GM18526 (cell line): ENCODE measurements around the gene SNX15.
A peak's percentile ranks its signal among the peaks of the same experiment; 100 is the strongest.

ENCODE experiments used
- POLR2A ChIP-seq: IDR thresholded peaks from 3 replicates; pipeline ENCODE4 v1.6.1; 2011; ENCODE audit not compliant: insufficient read length; ENCODE audit errors: extremely low read depth

Gene SNX15

DNA sequence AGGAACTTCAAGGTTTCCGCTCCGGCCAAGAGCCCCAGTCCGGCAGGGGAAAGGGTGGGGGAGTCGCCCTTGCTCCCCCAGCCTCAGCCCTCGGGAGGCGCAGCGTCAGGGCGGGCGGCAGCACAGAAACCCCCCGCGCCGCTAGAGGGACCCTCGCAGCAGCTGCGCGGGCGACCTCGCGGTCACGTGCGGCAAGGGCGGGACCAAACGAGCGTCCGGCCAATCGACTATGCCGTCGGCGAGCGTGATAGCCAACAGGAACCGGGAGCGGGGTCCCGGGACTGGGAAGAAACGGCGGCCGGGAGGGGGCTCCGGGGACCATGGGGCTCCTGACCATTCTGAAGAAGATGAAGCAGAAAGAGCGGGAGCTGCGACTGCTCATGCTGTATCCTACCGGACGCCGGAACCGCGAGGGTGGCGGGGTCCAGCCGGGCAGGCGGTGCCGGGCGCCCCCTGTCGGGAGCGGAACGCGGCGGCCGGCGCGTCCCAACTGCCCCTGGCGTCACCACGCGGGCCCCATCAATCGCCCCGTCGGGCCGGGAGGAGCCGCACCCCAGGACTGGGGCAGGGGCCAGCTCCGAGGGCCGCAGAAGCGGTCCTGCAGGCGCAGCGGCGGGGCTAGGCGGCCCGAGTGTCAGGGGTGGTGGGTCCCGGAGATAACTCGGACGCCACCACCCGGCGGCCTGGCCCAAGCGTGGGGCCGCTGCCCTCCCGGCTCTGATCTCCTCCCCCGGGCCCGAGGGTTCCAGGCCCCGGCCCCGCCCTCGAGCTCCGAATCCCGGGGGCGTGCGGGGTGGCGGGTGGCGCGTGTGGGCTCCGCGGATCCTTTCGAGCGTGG, 13.1 kb upstream of the SNX15 start, which contains the start of gene ARL2:
ARL2 (plus strand) TSS at position 273 of the 838 bp plus-strand sequence; CDS start at position 321, 48 bp downstream.
- TF ChIP-seq POLR2A = peak; percentile 52

DNA sequence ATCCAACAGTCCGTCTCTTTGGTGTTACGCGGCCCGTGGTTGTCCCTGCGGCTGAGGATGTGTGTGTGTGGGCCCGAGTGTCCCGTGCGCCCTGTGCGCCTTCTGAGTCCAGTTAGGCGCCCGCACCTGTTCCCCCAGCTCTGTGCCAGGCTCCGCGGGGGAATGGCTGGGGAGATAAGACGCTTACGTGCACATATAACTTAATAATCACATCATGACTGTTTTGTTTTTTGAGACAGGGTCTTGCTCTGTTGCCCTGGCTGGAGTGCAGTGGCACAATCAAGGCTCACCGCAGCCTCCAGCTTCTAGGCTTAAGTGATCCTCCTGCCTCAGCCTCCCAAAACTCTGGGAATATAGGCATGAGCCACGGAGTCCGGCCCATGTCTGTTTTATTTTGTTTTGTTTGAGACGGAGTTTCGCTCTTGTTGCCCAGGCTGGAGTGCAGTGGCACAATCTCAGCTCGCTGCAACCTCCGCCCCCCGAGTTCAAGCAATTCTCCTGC, 12.5 kb upstream of the SNX15 start:
- TF ChIP-seq POLR2A = no peak

DNA sequence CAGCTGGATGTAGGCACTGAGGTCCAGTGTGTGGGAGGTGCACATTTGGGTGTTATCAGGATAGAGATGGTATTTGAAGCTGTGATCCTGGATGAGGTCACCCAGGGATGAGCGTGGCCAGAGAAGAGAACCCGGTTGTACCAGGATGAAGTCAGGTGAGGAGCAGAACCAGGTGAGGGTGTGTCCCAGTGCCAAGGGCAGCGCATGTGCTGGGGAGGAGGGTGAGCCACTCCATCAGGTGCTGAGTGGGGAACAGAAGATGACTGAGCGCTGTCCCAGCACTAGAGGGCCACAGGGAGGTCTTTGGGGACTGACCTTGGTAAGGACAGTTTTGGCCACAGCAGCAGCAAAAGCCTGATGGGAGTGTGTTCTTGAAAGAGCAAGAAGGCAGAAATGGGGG, 10.5 kb upstream of the SNX15 start:
- no peak for TF ChIP-seq POLR2A

DNA sequence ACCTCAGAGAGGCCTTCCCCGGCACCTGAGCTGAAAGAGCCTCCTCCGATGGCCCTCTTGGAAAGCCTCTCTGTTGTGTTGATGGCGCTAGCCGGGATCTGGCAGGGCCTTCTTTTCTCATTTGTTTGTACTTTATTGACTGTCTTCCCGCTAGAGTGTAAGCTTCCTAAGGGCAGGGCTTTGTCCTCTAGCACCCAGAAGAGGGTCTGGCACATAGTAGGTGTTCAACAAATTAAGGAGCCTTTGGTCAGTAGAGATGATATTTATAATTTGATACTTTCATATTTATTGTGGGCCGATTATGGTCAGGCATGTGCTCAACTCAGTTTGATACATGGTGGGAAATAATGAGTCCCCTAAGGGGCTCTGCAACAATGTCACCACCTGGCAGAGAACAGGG, 9.3 kb upstream of the SNX15 start:
- TF ChIP-seq POLR2A = no peak

DNA sequence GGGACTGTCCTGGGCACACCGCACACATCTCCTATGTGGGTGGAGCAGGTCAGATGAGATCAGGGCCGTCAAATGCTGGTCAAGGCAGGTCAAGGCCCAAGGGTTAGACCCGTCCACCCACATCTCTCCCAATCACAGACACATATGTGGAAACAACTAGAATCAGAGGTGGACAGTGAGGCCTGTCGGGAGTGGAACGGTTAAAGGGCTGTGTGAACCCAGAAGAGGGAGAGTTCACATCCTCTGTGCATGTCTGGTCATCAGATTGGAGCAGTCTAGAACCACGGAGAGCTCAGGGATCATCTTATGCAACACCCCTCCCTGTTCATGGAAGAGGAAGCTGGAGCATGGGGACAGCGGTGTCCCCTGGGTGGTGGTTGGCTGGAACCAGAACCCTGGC, 7.4 kb upstream of the SNX15 start:
- no peak for TF ChIP-seq POLR2A

DNA sequence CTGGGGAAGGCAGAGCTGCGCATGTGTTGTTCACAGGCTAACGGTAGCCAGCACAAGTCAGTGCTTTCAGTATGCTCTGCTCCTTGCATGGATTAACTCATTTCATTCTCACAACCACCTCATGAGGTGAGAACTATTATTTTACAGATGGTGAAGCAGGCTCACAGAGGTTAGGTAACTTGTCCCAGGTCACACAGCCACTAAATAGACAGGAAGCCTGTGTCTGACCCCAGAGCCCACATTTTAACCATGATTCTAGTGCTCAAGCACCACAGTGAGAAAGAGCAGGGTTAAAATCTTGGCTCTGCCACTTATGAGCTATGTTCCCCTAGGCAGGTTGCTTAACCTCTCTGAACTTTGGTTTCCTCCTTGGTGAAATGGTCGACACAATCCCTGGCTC, 6.2 kb upstream of the SNX15 start:
- TF ChIP-seq POLR2A = no peak

DNA sequence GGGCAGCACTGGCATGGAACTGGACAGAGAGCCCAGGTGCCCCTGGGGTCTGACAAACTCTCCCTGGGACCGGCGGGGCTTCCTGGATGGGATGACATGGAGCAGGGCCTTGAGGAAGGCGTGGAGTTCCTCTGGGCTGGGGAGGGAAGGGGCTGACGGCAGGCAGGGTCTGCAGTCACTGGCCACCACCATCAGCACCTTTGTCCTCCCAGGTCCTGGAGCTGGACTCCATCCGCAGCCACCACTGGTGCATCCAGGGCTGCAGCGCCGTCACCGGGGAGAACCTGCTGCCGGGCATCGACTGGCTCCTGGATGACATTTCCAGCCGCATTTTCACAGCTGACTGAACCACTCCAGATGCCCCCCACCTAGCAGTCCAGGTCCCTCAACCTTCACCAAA, 5.7 kb upstream of the SNX15 start:
- no peak for TF ChIP-seq POLR2A

DNA sequence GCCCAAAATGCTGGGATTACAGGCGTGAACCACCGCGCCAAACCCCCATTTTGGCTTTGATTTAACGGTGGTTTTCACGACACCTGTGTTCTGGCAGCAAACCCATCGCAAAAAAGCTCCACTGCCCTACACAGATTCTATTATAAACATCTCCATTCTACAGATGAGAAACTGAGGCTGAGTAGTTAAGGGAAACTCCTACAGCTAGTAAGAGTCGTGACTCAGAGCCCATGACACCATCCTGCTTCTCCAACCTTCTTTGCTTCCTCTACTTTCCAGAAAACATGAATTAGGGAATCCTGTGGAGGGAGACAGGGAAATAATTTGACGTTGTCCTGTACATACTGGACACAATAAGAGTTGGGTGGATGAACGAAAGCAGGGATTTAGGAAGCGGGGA, 429 bp upstream of the SNX15 start:
- no peak for TF ChIP-seq POLR2A

DNA sequence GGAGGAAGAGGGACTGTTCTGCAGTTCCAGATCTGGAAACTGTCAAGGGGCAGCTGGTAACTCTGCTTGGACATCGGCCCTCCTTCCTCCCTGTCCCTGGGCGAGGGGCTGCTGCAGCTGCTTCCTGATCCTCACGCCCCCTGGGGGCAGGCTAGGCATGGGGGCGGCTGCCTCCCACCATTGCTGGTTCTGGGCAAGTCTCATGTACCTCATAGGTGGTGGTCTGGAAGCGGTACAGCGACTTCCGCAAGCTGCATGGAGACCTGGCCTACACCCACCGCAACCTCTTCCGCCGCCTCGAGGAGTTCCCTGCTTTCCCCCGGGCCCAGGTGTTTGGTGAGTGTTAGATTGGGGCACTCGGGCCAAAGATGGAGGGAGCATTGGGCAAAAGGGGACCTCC, 5.0 kb downstream of the SNX15 start:
- TF ChIP-seq POLR2A = no peak

DNA sequence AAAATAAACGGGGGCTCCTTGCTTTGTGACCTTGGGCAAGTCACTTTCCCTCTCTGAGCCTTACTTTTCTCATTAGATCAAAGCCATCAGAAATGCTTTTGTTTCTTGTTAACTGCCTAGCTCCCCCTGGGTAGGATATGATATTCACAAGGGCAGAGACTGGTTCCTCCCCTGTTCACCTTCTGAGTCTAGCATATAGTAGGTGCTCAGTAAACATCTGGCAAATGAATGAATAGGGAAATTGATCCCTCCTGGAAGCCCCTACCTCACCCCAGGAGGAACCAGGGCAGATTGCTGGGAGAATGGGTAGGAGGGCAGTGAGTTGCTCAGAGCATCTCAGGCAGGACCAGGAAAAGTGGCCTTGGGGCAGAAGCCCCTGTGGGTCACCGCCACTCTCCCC, 7.2 kb downstream of the SNX15 start:
- no peak for TF ChIP-seq POLR2A

DNA sequence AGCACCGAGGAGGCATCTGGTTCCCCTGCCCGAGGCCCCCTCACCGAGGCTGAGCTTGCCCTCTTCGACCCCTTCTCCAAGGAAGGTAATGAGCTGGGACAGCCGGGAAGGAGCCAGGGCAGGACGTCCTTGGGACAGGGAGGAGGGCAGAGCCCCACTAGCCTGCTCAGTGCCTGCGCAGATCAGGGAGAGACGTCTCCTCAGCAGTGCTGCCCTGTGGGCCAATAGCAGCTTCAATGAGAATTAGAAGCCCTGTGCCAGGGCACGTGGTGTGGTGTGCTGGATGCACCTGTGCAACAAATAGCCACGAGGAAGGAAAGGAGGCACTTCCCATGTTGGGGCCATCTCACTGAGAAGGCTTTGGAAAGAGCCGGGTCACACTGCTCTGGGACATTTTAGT, 8.3 kb downstream of the SNX15 start:
- no peak for TF ChIP-seq POLR2A

DNA sequence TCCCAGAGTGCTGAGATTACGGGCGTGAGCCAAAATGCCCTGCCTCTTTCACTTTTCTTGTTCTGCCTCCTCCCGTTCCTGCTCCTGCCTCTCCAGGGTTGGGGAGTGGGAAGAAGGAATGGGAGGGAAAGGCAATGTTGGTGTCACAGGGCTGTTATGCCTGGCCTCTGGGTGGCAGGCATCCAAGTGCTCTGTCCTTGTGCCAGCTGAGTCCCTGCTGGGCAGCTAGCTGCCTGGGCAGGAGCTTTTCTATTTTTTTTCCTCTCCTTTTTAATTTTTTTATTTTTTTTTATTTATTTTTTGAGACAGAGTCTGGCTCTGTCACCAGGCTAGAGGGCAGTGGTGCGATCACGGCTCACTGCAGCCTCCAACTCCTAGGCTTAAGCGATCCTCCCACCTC, 9.7 kb downstream of the SNX15 start:
- TF ChIP-seq POLR2A = no peak

DNA sequence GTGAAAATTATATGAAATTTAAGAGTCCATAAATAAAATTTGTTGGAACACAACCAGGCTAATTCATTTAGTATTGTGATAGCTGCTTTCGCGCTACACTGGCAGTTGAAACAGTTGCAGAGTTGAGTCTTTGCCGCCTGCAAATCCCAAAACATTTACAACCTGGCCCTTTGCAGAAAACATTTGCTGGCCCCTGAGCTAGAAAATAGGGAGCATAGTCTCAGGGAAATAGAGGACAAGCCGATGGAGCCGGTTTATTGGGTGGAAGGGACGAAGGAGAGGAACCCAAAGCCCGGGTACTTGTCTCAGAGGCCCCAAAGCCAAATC, 13.2 kb downstream of the SNX15 start:
- TF ChIP-seq POLR2A = no peak

DNA sequence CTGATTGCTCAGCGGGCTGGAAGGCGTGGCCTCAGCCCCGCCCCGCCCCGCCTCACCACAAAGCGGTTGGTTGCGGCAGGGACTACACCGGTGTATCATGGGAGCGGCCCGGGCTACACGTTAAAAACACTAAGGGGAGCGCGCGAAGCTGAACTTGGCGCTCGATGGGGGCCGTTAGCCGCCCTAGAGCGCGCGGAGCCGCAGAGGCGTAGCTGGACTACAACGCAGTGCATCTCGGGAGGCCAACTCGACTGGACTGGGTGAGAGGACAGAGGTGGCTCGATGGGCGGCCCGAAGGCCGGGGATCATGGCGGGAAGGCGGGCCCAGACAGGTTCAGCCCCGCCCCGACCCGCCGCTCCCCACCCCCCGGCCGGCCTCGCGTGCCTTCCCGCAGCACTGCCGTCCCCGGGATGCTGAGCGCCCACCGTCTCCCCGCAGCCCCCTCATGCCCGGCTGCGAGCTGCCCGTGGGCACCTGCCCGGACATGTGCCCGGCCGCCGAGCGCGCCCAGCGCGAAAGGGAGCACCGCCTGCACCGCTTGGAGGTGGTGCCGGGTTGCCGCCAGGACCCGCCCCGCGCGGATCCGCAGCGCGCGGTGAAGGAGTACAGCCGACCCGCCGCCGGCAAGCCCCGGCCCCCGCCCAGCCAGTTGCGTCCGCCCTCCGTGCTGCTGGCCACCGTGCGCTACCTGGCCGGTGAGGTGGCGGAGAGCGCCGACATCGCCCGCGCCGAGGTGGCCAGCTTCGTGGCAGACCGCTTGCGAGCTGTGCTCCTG, 13.8 kb downstream of the SNX15 start, which contains the start of gene SAC3D1:
SAC3D1 (plus strand) TSS at position 364 of the 776 bp plus-strand sequence; CDS start at position 447, 83 bp downstream.
- TF ChIP-seq POLR2A = peak; percentile 46

DNA sequence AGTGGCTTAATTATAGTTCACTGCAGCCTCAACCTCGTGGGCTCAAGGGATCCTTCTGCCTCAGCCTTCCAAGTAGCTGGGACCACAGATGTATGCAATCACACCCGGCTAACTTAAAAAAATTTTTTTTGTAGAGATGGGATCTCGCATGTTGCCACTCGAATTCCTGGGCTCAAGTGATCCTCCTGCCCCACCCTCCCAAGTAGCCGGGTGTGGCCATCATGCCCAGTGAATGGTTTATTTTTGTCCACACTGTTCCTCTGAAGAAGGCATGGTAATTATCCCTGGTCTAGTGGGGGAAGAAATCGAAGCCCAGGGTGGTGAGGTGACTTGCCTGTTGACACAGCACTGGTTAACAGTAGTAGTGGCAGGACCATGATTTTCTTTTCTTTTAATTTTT, 15.7 kb downstream of the SNX15 start:
- TF ChIP-seq POLR2A = no peak

DNA sequence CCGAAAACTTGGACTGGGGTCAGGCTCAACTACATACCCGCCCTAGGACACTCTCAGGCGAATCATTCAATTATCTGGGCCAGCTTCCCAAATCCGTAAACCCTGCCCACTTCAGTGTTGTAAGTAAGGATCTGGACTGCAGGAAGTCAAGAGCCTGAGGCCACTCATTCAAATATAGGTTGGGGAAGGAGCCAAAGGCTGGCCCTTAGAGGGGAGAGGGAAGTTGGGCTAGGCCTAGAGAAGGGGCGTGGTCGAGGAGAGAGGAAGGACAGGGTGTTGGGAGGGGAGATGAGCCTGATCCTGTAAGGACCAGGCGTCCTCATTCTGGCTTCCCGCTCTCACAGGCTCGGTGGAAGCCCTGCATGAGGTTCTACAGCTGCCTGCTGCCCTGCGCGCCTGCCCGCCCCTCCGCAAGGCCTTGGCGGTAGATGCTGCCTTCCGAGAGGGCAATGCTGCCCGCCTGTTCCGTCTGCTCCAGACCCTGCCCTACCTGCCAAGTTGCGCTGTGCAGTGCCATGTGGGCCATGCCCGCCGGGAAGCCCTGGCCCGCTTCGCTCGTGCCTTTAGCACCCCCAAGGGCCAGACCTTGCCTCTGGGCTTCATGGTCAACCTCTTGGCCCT, 16.8 kb downstream of the SNX15 start:
- TF ChIP-seq POLR2A = no peak
